HG03457 (cell line): Measurements from ENCODE around the gene KRTAP7-1.

Experiments used
- ATAC-seq: cut with Tn5 transposase; IDR thresholded peaks from one replicate; pipeline ENCODE4 v1.9.1; 2021; ENCODE audit warnings: moderate number of reproducible peaks; ENCODE audit not compliant: unreplicated experiment

KRTAP7-1 gene, protein sequence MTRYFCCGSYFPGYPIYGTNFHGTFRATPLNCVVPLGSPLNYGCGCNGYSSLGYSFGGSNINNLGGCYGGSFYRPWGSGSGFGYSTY

DNA sequence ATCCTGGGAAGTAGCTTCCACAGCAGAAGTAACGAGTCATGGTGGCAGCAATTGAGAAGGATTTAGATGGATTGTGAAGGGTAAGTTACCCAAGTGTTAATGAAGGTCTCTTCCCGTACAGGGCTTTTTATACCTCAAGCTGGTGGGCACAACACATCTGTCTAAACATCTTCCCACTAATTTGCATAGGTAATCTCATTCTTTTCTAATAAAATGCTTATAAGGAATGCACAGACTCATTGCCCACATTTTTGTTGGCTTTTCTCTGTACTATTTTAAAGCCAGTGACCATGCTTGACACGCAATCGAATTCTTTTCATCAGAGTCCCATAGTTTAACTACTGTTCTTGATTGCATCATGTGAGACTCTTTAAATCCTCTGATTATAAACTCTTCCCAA is at the start of gene KRTAP7-1:
Gene KRTAP7-1, minus strand, starts transcription at position 101 of the 400 bp plus-strand sequence. Its CDS starts 61 bp downstream, at position 40.
- ATAC-seq: no peak

DNA sequence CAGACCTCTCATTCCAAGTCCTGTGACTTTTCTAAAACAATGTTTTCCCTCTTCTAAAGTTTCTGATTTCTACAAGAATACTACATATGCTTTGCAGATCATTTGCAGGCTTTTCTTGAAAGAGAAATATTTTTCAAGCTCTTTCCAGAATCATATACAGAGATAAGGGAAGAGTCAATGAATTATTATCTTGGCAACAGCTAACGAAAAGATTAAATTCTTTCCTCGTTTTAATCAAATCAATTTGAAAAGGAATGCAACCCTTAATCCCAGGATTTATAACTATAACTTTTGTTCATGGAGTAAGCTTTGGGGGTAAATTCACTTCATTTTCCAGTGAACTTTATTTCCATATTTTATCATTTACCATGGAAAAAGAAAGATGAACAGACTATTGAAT is 45.0 kb upstream of the KRTAP7-1 start:
- no peak for ATAC-seq

DNA sequence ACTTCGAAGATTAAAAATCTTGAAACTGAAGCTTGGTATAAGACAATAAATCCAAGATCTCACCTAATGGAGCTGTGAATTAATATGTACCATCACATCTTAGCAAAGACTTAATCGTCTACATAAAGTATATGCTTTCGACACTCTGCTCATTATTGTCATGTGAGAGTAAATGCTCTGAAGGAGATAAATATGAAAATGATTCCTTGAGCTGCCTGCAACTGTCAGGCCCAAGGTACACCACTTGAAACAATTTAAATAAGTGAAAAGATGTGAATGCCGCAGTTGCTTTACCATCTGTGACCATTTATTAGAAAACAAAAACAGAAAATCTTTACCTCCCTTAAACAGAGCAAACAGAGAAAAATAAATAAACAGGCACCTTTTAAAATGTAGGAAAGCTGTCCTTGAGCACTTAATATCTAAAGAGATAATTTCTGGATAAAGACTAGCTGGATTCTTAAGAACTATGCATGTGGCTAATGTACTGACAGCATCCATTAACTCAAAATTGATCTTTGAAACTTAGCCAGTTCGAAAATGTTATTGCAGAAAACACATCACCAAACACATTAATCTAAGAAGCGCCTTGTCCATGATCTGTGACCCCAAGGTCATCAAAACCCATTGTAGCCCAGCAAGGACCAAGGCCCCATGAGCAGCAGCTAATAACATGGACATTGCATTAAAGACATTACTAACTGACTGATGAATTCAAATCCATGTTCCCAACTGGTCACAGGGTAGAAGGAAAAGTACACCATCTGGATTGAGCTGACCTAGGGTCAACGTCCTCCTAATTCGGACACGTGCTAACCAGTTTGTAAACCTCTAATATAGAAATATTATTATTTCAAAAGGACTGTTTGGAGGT is 18.3 kb upstream of the KRTAP7-1 start:
- no peak for ATAC-seq

DNA sequence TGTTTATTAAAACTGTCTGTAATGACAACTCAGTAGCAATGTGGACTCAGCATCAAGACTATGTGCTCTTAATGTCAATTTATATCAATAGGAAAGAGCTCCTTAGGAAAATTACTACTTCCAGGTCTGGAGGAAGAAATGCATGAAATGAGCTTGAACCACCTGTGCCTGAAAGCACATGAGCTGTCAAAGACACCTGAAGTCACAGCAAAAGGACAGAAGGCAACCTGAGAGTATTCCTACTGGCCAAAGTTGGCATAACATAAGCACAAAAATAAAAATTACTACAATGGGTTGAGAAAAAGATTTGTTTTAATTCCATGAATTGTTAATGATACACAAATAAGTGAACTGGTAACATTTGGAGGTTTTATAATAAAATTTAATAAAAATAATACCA is 13.4 kb upstream of the KRTAP7-1 start:
- no peak for ATAC-seq

DNA sequence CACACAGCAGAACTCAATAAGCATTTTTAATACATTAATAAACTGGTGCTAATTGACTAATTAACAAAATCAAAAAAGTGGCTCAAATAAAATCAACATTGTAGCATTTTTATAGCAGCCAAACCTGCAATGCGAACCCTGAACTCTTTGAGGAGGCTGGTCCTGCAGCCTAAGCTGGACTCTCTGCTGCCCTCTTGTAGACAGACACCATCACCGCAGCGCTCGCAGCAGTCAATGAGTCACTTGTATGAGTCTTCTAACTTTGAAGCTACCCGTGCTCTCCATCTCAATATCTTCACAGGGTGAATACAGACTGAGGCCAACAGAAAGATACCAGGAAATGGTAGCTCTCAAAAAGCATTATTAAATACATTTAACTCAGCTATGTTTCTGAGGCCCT is 9.7 kb upstream of the KRTAP7-1 start:
- ATAC-seq: no peak

DNA sequence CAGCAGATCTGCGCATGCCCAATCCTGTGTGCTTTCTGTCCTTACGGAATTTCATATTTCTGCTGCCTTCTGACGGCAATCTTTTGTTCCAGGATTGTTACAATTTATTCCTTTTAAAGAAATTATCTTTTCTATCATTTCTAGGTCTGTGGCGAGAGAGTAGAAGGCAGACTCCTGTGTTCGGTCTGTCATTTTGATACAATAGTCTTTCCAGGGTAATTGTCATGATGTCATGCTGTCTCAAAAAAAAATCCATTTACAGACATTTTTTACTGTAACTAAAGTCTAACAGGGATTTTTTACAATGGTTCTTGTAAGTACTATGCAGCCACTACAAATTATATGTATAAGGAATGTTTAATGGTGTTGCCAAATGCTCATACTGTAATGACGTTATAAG is 9.0 kb upstream of the KRTAP7-1 start:
- no peak for ATAC-seq

DNA sequence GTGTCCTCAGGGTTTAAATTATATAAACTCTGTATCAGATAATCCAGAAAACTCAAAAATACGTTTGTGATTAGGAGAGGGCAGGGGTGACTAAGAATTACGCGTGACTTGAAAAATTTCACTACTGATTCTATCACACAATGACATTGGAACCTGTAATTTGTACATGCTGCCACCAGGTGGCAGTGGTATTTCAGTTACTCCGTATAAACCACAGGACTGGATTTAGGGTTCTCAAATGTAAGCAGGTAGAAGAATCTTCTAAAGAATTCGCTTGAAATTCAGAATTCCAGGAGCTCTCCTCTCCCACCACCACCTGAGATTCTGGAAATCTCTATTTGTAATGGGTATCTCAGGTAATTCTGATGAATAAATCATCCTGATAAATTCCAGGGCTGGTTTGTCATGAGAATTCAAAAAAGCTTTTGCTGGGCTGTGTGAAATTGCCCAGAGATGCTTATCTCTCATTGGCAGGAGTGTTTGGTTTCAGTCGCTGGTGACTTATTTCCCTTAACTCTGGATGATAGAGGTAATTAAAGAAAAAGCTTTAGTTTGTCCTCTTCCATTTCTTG is 1.7 kb upstream of the KRTAP7-1 start:
- ATAC-seq: no peak

DNA sequence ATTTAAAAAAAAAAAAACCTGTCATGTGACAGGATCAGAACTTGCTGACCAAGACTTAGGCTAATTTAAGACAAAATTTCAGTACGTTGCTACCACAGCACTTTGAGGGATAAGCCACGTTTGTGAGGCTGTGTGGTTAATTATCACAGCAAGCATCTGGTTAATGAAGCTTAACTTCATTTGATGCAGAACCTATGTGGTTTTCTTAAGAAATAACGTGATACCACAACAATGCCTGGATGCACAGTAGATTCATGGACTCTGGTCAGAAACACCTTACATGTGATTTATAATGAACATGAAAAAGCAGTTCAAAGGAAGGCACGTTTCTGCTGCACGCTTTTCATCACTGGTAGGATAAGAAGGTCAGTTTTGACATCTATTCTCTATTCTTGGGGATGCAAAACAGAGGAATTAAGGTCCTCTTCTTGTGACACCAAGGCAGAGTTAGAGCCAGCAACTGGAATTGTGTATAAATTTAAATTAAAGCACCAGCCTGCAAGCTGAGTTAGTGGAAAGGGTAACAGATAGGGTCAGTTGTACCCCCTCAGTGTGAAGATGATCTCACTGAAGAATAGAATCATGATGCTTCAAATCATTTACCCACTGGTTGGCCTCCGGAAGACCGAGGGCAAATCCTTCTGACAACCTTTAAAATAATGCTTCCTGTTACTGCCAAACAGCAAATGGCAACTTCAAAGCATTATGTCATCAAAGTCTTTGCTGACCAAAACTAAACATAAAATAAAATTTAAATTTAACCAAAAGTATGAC is 10.5 kb downstream of the KRTAP7-1 start:
- ATAC-seq: no peak

DNA sequence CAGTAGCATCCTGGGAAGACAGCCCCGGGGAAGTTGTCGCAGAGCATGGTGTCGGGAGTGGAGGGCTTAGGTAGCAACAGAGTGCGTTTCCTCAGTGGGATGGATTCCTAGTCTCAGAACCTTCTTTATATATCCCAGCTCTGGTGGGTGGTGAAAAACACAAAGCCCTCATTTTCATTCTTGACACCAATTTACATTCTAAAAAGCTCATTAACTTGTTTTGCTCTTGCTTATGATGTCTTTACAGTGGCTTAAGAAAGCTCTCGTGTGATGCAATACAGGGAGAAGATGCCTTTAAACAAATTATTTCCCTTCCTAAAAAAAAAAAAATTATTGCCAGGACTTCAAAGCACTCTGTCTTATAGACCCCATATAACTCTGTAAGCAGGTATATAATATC is 16.4 kb downstream of the KRTAP7-1 start, which contains the start of gene KRTAP8-1:
Gene KRTAP8-1, minus strand, starts transcription at position 101 of the 400 bp plus-strand sequence. Its CDS starts 54 bp downstream, at position 47.
- no peak for ATAC-seq

DNA sequence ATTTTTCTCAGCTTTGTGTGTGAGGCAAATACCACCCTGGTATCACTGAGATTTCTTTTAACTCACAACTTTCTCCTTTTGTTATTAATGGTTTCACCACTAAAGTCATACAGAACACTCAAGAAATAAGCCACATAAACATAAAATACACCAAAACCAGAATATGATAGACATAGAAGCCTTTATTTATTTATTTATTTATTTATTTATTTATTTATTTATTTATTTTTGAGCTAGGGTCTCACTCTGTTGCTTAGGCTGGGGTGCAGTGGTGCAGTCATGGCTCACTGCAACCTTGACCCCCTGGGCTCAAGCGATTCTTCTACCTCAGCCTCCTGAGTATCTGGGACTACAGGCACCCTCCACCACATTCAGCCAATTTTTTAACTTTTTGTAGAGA is 29.0 kb downstream of the KRTAP7-1 start:
- no peak for ATAC-seq

DNA sequence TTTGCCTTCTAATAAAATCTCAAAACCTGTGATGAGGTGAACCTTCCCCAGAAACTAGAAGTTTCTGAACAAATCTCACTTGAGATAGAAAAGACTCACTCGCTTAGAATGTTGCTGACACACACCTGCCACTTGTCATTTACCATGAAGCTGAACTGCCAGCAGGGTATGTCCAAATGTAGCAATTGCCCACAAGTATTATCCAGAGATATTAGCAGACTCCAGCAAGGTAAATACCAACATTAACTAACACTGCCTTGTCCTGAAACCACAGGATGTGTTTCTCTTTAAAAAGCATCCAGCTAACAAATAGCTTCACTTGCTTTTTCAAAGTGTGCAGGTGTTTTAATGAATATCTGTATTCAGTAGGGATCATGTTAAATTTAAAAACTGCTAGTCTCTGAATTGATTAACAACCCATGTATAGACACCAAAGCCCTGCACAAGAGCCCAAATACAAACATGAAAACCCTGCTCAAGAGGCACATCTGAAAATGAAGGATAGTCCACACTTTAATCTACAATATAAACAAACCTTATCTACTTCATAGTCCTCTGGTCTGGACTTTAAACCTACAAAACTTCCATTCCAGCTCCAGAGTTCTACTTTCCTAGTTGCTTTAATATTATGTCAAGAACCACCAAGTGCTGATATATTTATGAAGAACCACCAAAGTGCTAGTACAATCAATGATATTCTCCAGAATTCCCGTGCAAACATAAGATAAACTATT is 35.8 kb downstream of the KRTAP7-1 start:
- ATAC-seq: no peak

DNA sequence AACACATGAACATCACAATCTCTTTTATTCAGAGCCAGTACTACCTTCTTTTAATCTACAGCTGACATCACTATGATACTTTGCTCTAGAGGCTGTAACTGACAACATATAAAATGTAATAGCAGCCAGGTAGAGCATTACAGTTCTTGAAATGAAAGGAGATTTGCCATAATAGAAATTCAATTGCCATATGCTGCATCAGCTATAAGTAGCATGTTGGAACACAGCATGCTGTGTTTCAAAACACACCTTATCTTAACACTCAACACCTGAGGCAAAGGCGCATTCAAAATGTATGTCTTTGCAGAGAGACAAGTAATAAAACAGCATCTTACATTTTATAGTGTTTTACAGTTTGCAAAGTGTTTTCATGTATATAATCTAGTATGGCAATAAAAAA is 50.3 kb downstream of the KRTAP7-1 start:
- ATAC-seq: no peak
